PC-9 (cell line): ENCODE data around the gene APOBR. TPM values are rescaled to one million over a fixed set of nuclear protein-coding genes. Genes with fewer than 3 reads are reported as not detected.

Experiments
- BruUV-seq: library from RNA; stranded (reverse); fragments of 400-500 nt; replicated peaks from 2 replicates; lab custom pipeline; 2021; lab: Mats Ljungman, UMichigan
- CTCF ChIA-PET: fragments of 300-600 bp; sonication (Branson Sonifier 250); formaldehyde crosslinking; loops from one replicate; lab custom pipeline; 2022; ENCODE audit warnings: antibody characterized with exemption; lab: Charles Lee
- POLR2A ChIA-PET: fragments of 300-600 bp; sonication (Branson Sonifier 250); formaldehyde crosslinking; loops from one replicate; lab custom pipeline; 2022; ENCODE audit warnings: antibody characterized with exemption; ENCODE audit not compliant: unreplicated experiment; lab: Charles Lee
- DNase-seq, 2 experiments: peaks; one replicate each; pipeline versions ENCODE4 v3.0.0 to v3.0.0-alpha.2; 2015 to 2022; ENCODE audit warnings: mixed read lengths in 1 of 2
- H2AFZ ChIP-seq: fragments of 200-600 bp; sonication (generic); 2 replicates; pipeline ENCODE4 v1.8.1; 2017; ENCODE audit warnings: antibody characterized with exemption
- H3F3A ChIP-seq: fragments of 200-600 bp; sonication (generic); 2 replicates; pipeline ENCODE4 v1.8.1; 2017; ENCODE audit warnings: antibody characterized with exemption, mild to moderate bottlenecking, low read depth; ENCODE audit not compliant: insufficient read depth
- H3K27ac ChIP-seq: fragments of 200-600 bp; sonication (generic); 2 replicates; pipeline ENCODE4 v1.6.1; 2016; ENCODE audit warnings: mixed run types
- H3K27me3 ChIP-seq: fragments of 200-600 bp; sonication (generic); 2 replicates; pipeline ENCODE4 v1.6.1; 2016; ENCODE audit warnings: low read depth, mixed run types; ENCODE audit not compliant: insufficient read depth
- H3K36me3 ChIP-seq: fragments of 200-600 bp; sonication (generic); 2 replicates; pipeline ENCODE4 v1.6.1; 2016; ENCODE audit warnings: low read depth, mixed run types
- H3K4me1 ChIP-seq: fragments of 200-600 bp; sonication (generic); replicated peaks from 2 replicates; pipeline ENCODE4 v1.6.1; 2016; ENCODE audit warnings: mixed run types; ENCODE audit not compliant: insufficient read depth
- H3K4me2 ChIP-seq: fragments of 200-600 bp; sonication (generic); 2 replicates; pipeline ENCODE4 v1.6.1; 2017; ENCODE audit warnings: mixed run types
- H3K4me3 ChIP-seq: fragments of 200-600 bp; sonication (generic); 2 replicates; pipeline ENCODE4 v1.6.1; 2016; ENCODE audit warnings: mixed run types
- H3K79me2 ChIP-seq: fragments of 200-600 bp; sonication (generic); 2 replicates; pipeline ENCODE4 v1.6.1; 2017; ENCODE audit warnings: low read depth, mixed run types
- H3K9me2 ChIP-seq: fragments of 200-600 bp; sonication (generic); 2 replicates; pipeline ENCODE4 v1.8.1; 2017; ENCODE audit warnings: mild to moderate bottlenecking; ENCODE audit not compliant: insufficient read depth
- H3K9me3 ChIP-seq: fragments of 200-600 bp; sonication (generic); 2 replicates; pipeline ENCODE4 v1.8.1; 2016; ENCODE audit warnings: low read depth; ENCODE audit not compliant: insufficient read depth
- H4K20me1 ChIP-seq: fragments of 200-600 bp; sonication (generic); 2 replicates; pipeline ENCODE4 v1.8.1; 2017; ENCODE audit not compliant: insufficient read depth
- EZH2 ChIP-seq: fragments of 200-600 bp; sonication (generic); IDR thresholded peaks from 2 replicates; pipeline ENCODE4 v1.8.0; 2017; ENCODE audit warnings: antibody characterized with exemption, low read depth
- intact Hi-C: fragments of 100-400 bp; cut with micrococcal nuclease; formaldehyde crosslinking; loops from one replicate; pipeline ENCODE4 v1.10.0; 2022; ENCODE audit not compliant: unreplicated experiment
- total RNA-seq: library from RNA; stranded (reverse); gene quantifications from 2 replicates; pipeline ENCODE4 v1.2.3, GENCODE V29; 2021
- TF ChIP-seq, protein P1 (sequence below): fragments of 200-600 bp; sonication (generic); conservative IDR thresholded peaks from 2 replicates; pipeline ENCODE4 v1.6.1; 2017; ENCODE audit warnings: mixed run types, antibody characterized with exemption, mild to moderate bottlenecking, moderate library complexity

APOBR gene
- total RNA-seq, 1 experiment from 2014 or later = 2.4 TPM

DNA sequence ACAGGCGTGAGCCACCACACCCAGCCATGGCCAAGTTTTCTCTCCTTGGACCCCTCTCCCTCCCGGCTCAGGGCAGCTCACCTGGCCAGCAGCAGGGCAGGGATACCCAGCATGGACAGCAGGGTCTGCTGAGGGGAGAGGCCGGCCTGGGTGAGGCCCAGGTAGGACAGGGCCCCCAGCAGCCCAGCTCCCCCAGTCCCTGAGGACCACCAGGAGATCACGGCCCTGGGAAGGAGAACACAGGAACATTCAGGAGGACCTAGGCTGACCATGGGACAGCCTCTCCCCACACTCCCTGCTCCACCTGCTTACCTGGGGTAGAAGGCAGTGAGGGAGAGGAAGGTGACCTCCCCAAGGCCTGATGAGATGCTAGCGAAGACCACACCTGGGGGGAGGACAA, 8.2 kb upstream of the APOBR start:
- Histone ChIP-seq H3K27me3 (no peaks in the 10 kb centered on the region), H4K20me1 (no peaks in the 10 kb centered on the region), H3K27ac (no peak overlapping the region), H3F3A (peaks cover 11% of the 10 kb centered on the region), H3K4me1 (peaks cover 11% of the 10 kb centered on the region; the same call in 1 of the 2 replicates), H3K9me2 (no peaks in the 10 kb centered on the region), H3K9me3 (no peaks in the 10 kb centered on the region), H3K36me3 (peaks cover 24% of the 10 kb centered on the region), H3K4me2 (no peak overlapping the region), H2AFZ (no peak overlapping the region), H3K4me3 (no peak overlapping the region), H3K79me2 (peaks cover 18% of the 10 kb centered on the region)
- TF ChIP-seq, protein P1, sequence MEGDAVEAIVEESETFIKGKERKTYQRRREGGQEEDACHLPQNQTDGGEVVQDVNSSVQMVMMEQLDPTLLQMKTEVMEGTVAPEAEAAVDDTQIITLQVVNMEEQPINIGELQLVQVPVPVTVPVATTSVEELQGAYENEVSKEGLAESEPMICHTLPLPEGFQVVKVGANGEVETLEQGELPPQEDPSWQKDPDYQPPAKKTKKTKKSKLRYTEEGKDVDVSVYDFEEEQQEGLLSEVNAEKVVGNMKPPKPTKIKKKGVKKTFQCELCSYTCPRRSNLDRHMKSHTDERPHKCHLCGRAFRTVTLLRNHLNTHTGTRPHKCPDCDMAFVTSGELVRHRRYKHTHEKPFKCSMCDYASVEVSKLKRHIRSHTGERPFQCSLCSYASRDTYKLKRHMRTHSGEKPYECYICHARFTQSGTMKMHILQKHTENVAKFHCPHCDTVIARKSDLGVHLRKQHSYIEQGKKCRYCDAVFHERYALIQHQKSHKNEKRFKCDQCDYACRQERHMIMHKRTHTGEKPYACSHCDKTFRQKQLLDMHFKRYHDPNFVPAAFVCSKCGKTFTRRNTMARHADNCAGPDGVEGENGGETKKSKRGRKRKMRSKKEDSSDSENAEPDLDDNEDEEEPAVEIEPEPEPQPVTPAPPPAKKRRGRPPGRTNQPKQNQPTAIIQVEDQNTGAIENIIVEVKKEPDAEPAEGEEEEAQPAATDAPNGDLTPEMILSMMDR = no peak
- no peak for TF ChIP-seq EZH2
- intact Hi-C loops = no loop called here
- no peak for DNase-seq
- BruUV-seq = no TSS peak
- ChIA-PET POLR2A (no interaction called here), CTCF (no interaction called here)

DNA sequence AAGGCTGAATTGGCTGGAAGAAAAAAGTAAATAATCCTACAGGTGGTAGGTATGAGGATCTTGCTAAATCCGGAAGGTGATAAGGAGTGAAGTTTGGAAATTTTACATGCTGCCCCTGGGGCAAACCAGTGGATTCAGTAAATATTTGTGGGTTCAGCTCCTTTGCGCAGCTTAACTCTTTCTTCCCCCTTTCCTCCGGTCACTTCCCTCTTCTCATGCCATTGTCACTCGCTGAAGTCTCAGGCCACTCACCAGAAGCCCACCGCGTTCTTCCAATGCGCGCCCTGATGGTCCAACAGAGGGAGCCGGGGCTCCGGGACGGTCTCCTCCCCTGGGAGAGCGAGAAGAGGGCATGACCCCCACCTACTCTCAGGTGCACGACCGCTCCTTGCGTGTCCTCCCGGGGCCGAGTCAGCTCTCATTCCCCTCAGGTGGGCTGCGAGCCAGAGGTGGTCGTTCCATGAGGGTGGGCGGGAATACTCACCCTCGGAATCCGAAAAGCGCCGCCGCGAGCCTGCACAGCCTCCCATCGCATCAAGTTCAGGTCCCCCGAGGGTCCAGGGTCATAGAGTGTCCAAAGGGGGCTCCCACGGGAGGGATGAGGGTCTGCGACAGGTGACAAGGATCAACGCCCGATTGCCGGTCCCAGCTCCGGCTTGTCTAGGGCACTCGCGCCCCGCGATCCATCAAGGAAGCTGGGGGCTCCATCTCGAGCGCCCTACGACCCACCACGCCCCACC, 3.0 kb upstream of the APOBR start:
- H3K36me3 ChIP-seq = peaks cover 12% of the 10 kb centered on the region; the same call in 1 of the 2 replicates
- H4K20me1 ChIP-seq = no peaks in the 10 kb centered on the region
- BruUV-seq = TSS peak; percentile 35
- H3K27me3 ChIP-seq = no peaks in the 10 kb centered on the region
- TF ChIP-seq EZH2 = no peak
- TF ChIP-seq, protein P1 = no peak; the same call in 1 of the 2 replicates
- intact Hi-C loops = loop anchor here (1.0 to 5.0 kb wide), 2 partner anchors 36 to 58 kb away; no protein-coding TSS in a partner anchor
- ChIA-PET CTCF (interaction anchor here (0.6 kb wide), 3 partner anchors 58 to 187 kb away, joined by 3 to 19 read pairs (median 3); no protein-coding TSS in a partner anchor), POLR2A (interaction anchor here (0.6 to 0.9 kb wide), 3 partner anchors 8 to 118 kb away, joined by 3 to 16 read pairs (median 9); no protein-coding TSS in a partner anchor)
- peaks cover 11% of the 10 kb centered on the region for H3F3A ChIP-seq
- H3K27ac ChIP-seq = peak overlapping the region; percentile 91
- peaks cover 18% of the 10 kb centered on the region for H3K79me2 ChIP-seq
- peaks cover 26% of the 10 kb centered on the region for H3K4me1 ChIP-seq
- peak overlapping the region; percentile 78 for H3K4me3 ChIP-seq
- H2AFZ ChIP-seq = peak overlapping the region; percentile 81
- no peaks in the 10 kb centered on the region for H3K9me2 ChIP-seq
- H3K9me3 ChIP-seq = no peaks in the 10 kb centered on the region
- peak overlapping the region; percentile 72 for H3K4me2 ChIP-seq
- DNase-seq = peak; percentile 72 to 95

DNA sequence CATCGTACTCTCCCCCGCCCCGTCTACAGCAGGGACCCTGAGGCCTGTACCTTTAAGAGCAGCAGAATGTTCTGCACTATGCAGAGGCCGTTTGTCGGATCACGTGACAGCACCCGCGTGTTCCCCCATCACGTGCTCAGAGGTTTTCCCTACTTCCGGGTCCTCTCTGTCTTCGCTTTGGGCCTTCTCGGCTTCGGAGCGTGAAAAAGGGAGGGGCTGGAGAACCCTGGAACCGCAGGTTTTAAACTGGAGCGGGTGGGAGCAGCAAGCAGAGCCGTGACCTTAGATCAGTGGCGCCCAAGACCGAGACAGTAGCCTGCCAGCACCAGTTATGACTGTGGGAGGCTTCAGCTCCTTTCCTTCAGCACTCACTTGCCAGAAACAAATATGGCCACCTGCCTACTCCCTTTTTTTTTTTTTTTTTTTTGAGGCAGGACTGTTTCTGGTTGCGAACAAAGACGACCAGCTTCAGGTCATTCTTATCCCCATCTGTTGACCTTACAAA, 2.4 kb upstream of the APOBR start, which contains the start of gene CLN3:
TSS of gene CLN3 (minus strand) at position 105 of the 505 bp plus-strand sequence. CDS start 315 bp downstream, outside the sequence.
- no peaks in the 10 kb centered on the region for H4K20me1 ChIP-seq
- TF ChIP-seq EZH2 = no peak
- TF ChIP-seq, protein P1 = no peak
- peaks cover 26% of the 10 kb centered on the region for H3K4me1 ChIP-seq
- peaks cover 11% of the 10 kb centered on the region for H3F3A ChIP-seq
- H3K27me3 ChIP-seq = no peaks in the 10 kb centered on the region
- peak; percentile 95 for DNase-seq
- no peaks in the 10 kb centered on the region for H3K9me3 ChIP-seq
- H3K9me2 ChIP-seq = no peaks in the 10 kb centered on the region
- peak within 1 kb of the TSS; percentile 78 for H3K4me3 ChIP-seq
- H3K4me2 ChIP-seq = peak within 1 kb of the TSS; percentile 72
- peak within 1 kb of the TSS; percentile 81 for H2AFZ ChIP-seq
- BruUV-seq = TSS peak; percentile 86
- H3K27ac ChIP-seq = peak within 1 kb of the TSS; percentile 91
- H3K36me3 ChIP-seq = peaks cover 12% of the 10 kb centered on the region; the same call in 1 of the 2 replicates
- POLR2A ChIA-PET = interaction anchor here (0.9 kb wide), 1 partner anchor 8 kb away, joined by 16 read pairs; no protein-coding TSS in a partner anchor
- intact Hi-C loops = loop anchor here (1.0 to 5.0 kb wide), 3 partner anchors 13 to 57 kb away; no protein-coding TSS in a partner anchor
- CTCF ChIA-PET = interaction anchor here (0.6 kb wide), 1 partner anchor 188 kb away, joined by 19 read pairs; no protein-coding TSS in a partner anchor
- peaks cover 18% of the 10 kb centered on the region for H3K79me2 ChIP-seq
